ENCODE data around the gene VASH1.

The VASH1 gene

DNA sequence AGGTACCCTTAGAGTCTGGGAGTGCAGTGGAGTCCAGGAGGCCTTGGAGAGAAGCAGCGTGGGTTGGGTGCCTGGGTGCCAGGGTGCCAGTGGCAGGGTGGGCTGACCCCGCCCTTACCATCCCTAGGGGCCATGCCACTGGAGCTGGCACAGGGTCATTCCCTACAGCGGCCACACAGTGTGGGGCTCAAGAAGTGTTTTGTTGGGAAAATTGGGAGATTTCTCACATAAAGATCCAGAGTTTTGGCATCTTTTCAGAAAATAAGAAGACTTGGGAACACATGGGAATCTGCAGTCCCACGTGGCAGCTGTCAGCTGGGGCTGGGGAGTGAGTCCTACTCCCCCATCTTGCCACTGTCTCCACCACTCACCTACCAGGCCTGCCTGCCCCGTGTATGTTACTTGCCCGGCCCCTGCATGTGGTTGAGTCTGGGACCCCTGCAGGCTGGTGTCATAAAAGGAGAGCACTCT, 4.2 kb downstream of the VASH1 start:
- no peaks in the 10 kb centered on the region for H3K9me3 ChIP-seq (ENCODE audit: control extremely low read depth in 1 of 5, control insufficient read depth in 4 of 5, insufficient read depth in 2 of 5, low read depth in 1 of 5, low read length in 4 of 5)
- no peak for DNase-seq
- no peak overlapping the region for H3K4me3 ChIP-seq (ENCODE audit: control insufficient read depth in 1 of 7, extremely low read depth in 1 of 7, insufficient read depth in 4 of 7, low read depth in 2 of 7, low read length in 6 of 7)
- H3K27me3 ChIP-seq (replicated peaks in 2 of 5; ENCODE audit: control insufficient read depth in 4 of 5, insufficient read depth in 5 of 5, low read length in 4 of 5): peaks cover 0 to 22% (median 8%) of the 10 kb centered on the region in 5 experiments
- ChIA-PET POLR2A (no interaction called here), CTCF (interaction anchor here (1.4 to 11.4 kb wide), 4 partner anchors 12 to 54 kb away, joined by 3 to 200 read pairs (median 64); no protein-coding TSS in a partner anchor)
- H3K4me1 ChIP-seq (ENCODE audit: control extremely low read depth in 1 of 4, control insufficient read depth in 4 of 4, insufficient read depth in 4 of 4, low read length in 3 of 4): peaks cover 0 to 53% (median 49%) of the 10 kb centered on the region in 4 experiments
- no peak overlapping the region for H3K27ac ChIP-seq (ENCODE audit: insufficient read depth in 1 of 2, low read depth in 1 of 2, low read length in 2 of 2, poor library complexity in 1 of 2, severe bottlenecking in 2 of 2)
- 100% methylated on average over 3 of the region's 6 CpGs for WGBS (ENCODE audit: insufficient coverage)
- no peaks in the 10 kb centered on the region for H3K36me3 ChIP-seq (ENCODE audit: control insufficient read depth in 4 of 4, insufficient read depth in 4 of 4, low read length in 3 of 4)

DNA sequence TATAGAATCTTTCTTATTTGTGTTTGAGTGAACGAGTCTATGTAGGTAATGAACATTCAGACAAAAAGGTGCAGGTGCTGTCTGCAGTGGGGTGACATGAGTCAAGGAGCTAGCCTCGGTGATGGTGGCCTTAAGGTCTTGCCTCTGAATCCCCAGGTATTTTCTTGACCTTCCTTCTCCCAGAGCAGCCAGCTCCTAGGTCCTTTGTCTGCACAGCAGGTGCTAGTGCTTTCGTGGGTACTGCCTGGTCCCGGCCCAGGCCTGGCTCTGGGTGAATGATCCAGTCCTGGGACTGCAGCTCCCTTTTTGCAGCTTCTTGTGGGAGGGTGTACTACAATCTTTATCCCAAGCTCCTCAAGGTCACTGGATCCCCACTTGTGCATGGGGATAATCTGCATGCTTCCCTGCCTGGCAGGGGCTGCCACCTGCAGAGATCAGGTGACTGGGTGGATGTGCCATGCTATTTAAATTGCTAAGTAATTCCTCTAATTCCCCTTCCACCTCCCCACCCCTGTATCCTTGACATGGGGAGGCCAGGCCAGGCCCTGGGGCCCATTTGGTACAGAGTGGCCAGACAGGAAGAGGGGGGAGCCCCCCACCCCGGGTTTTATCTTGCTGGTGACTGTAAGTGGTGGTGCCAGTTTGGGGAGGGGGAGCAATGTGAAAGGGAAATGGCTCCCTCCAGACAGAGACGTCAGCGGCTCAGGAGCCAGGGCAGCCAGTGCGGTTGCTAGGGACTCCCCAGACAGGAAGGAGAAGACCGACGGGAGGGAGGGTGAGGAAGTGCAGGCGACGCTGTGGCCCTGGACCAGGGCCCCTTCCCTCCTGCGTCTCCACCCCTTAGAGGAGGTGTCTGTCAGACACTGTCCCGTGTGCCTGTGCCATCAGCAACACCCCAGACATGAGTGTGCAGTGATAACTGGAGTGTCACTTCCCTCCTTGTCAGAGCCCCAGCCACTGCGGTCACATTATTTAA, 6.7 kb downstream of the VASH1 start:
- 30% methylated on average over 12 of the region's 15 CpGs for WGBS (ENCODE audit: insufficient coverage)
- ChIA-PET POLR2A (interaction anchor here (0.6 to 1.3 kb wide), 7 partner anchors 9 to 65 kb away, joined by 3 to 9 read pairs (median 3); no protein-coding TSS in a partner anchor), CTCF (interaction anchor here (0.9 to 11.4 kb wide), 6 partner anchors 8 to 56 kb away, joined by 3 to 200 read pairs (median 12); no protein-coding TSS in a partner anchor)
- Histone ChIP-seq H3K9me3 (ENCODE audit: control extremely low read depth in 1 of 5, control insufficient read depth in 4 of 5, insufficient read depth in 2 of 5, low read depth in 1 of 5, low read length in 4 of 5) (no peaks in the 10 kb centered on the region), H3K27ac (ENCODE audit: insufficient read depth in 1 of 2, low read depth in 1 of 2, low read length in 2 of 2, poor library complexity in 1 of 2, severe bottlenecking in 2 of 2) (peak overlapping the region; percentile 50 to 78), H3K36me3 (ENCODE audit: control insufficient read depth in 4 of 4, insufficient read depth in 4 of 4, low read length in 3 of 4) (no peaks in the 10 kb centered on the region), H3K27me3 (replicated peaks in 2 of 5; ENCODE audit: control insufficient read depth in 4 of 5, insufficient read depth in 5 of 5, low read length in 4 of 5) (peaks cover 0 to 3% (median under 1%) of the 10 kb centered on the region in 5 experiments), H3K4me3 (ENCODE audit: control insufficient read depth in 1 of 7, extremely low read depth in 1 of 7, insufficient read depth in 4 of 7, low read depth in 2 of 7, low read length in 6 of 7) (peak overlapping the region in 3 of 7 experiments; percentile 26 to 46 (median 43)), H3K4me1 (ENCODE audit: control extremely low read depth in 1 of 4, control insufficient read depth in 4 of 4, insufficient read depth in 4 of 4, low read length in 3 of 4) (peaks cover under 1 to 54% (median 50%) of the 10 kb centered on the region in 4 experiments)
- DNase-seq: peak; percentile 96 to 100 (median 99)

DNA sequence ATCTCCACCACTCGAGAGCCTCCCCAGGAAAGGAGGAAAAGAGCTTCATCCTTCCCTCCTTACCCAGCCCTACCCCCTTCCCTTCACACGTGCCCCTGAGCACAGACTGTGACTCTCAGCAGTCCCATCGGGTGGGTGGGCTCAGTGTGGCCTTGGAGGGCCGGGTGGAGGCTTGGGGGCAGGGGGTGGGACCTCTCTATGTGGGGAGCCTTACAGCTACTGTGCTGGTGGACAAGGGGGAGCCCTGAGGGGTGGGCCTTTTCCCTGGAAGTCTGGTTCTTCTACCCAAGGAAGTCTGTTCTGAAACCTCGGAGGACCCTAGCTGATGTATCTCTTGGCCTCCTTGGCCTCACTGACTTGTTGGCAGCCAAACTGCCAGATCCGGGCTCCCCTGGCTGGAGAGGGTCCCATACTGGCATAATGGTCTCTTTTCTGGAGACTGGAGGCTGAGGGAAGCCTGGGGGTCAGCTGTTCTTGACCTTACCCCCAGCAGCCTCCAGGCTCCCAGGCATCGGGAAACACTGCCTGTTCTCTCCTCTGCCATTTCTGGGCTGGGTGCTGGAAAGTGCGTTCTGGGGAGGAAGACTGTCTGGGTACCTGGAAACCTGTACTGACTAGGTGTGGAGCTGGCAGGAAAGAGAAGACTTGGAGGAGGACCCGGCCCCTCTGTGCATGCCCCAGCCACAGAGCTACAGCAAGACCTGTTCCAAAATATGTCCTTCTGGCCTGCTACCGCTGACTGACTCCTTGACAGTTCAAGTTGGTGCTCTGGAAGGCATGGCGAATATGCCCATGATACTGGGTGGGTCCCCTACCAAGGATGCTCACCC, 7.6 kb downstream of the VASH1 start:
- Histone ChIP-seq H3K27me3 (replicated peaks in 2 of 5; ENCODE audit: control insufficient read depth in 4 of 5, insufficient read depth in 5 of 5, low read length in 4 of 5) (no peaks in the 10 kb centered on the region), H3K9me3 (ENCODE audit: control extremely low read depth in 1 of 5, control insufficient read depth in 4 of 5, insufficient read depth in 2 of 5, low read depth in 1 of 5, low read length in 4 of 5) (no peaks in the 10 kb centered on the region), H3K27ac (ENCODE audit: insufficient read depth in 1 of 2, low read depth in 1 of 2, low read length in 2 of 2, poor library complexity in 1 of 2, severe bottlenecking in 2 of 2) (peak overlapping the region; percentile 50 to 78), H3K4me3 (ENCODE audit: control insufficient read depth in 1 of 7, extremely low read depth in 1 of 7, insufficient read depth in 4 of 7, low read depth in 2 of 7, low read length in 6 of 7) (peak overlapping the region in 1 of 7 experiments; percentile 43), H3K4me1 (ENCODE audit: control extremely low read depth in 1 of 4, control insufficient read depth in 4 of 4, insufficient read depth in 4 of 4, low read length in 3 of 4) (peaks cover 4 to 64% (median 58%) of the 10 kb centered on the region in 4 experiments), H3K36me3 (ENCODE audit: control insufficient read depth in 4 of 4, insufficient read depth in 4 of 4, low read length in 3 of 4) (no peaks in the 10 kb centered on the region)
- WGBS (ENCODE audit: insufficient coverage): 86% methylated on average over 7 of the region's 11 CpGs
- DNase-seq: no peak
- CTCF ChIA-PET: interaction anchor here (0.9 to 11.4 kb wide), 6 partner anchors 8 to 57 kb away, joined by 3 to 200 read pairs (median 12); no protein-coding TSS in a partner anchor
- POLR2A ChIA-PET: interaction anchor here (0.6 to 1.3 kb wide), 5 partner anchors 8 to 58 kb away, joined by 3 to 9 read pairs (median 3); no protein-coding TSS in a partner anchor

DNA sequence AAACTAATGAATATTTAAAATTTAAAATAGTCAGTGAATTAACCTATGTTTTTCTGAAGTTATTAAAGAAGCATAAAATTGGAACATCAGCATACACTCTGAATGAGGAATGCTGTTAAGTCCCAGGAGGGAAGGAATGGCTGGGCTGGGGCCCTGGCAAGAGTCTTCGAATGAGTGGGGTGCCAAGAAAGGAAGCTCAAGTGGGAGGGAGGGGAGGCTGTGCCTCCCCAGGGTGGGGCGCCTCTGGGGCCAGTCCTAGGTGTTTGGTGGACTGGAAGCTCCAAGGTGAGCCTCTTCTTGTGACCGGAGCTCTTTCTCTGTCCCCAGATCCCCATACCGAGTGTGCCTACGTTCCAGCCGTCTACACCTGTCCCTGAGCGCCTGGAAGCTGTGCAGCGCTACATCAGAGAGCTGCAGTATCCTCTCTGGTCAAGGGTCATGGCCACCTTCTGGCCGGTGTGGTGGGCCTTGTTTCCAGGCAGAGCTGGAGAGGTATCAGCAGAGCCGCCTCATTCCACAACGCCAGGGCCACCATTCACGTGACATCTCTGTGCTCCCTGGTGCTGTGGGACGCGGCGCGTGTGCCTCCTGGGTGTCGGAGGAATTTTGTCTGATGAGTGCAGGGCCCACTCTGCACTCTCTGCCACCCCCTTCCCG, 8.5 kb downstream of the VASH1 start:
- H3K27ac ChIP-seq (ENCODE audit: insufficient read depth in 1 of 2, low read depth in 1 of 2, low read length in 2 of 2, poor library complexity in 1 of 2, severe bottlenecking in 2 of 2): no peak overlapping the region
- H3K36me3 ChIP-seq (ENCODE audit: control insufficient read depth in 4 of 4, insufficient read depth in 4 of 4, low read length in 3 of 4): no peaks in the 10 kb centered on the region
- POLR2A ChIA-PET: interaction anchor here (0.6 to 1.2 kb wide), 2 partner anchors 12 to 78 kb away, joined by 3 to 5 read pairs; no protein-coding TSS in a partner anchor
- peaks cover 4 to 72% (median 64%) of the 10 kb centered on the region in 4 experiments for H3K4me1 ChIP-seq (ENCODE audit: control extremely low read depth in 1 of 4, control insufficient read depth in 4 of 4, insufficient read depth in 4 of 4, low read length in 3 of 4)
- no peak overlapping the region for H3K4me3 ChIP-seq (ENCODE audit: control insufficient read depth in 1 of 7, extremely low read depth in 1 of 7, insufficient read depth in 4 of 7, low read depth in 2 of 7, low read length in 6 of 7)
- DNase-seq: no peak
- H3K9me3 ChIP-seq (ENCODE audit: control extremely low read depth in 1 of 5, control insufficient read depth in 4 of 5, insufficient read depth in 2 of 5, low read depth in 1 of 5, low read length in 4 of 5): no peaks in the 10 kb centered on the region
- H3K27me3 ChIP-seq (replicated peaks in 2 of 5; ENCODE audit: control insufficient read depth in 4 of 5, insufficient read depth in 5 of 5, low read length in 4 of 5): no peaks in the 10 kb centered on the region
- CTCF ChIA-PET: interaction anchor here (0.5 to 11.4 kb wide), 5 partner anchors 14 to 538 kb away, joined by 3 to 200 read pairs (median 4); no protein-coding TSS in a partner anchor
- 91% methylated on average over 16 of the region's 18 CpGs for WGBS (ENCODE audit: insufficient coverage)

DNA sequence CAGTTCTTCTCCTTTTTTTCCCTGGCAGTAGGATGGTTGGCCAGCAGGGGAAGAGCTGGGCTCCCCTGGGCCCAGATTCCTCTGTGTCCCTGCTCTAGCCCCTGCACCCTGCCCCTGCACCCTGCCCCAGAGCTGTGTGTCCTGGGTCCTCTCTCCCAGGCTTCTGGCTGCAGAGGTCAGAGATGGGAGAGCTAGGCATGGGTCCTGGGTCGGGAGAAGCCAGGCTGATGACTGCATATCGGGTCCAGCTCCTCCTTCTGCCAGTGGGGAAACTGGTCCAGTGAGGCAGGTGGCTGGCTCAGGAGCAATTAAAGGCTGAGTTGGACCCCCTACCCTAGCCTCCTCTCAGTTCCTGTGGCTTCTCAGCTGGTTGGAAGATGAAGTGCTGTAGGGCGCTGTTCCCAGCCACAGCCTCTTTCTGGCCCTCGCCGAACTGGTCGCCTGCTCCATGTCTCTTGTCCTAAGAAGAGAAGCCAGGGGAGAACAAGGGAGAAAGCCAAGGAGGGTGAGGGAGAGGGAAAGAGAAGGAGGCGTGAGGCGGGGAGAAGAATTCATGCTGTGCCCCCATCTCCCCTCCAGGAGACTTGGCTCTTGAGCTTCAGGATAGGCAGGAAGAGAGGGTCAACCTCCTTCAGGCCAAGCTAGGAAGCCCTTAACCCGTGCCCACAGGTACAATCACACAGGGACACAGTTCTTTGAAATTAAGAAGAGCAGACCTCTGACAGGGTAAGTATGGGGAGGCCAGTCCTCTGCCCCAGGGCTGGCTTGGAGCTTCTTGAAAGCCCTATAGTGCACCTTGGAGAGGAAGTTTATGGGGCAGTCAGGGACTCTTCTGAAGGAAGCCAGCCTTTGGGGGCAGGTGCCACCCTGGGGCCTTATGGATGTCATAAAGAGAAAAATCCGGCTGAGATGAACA, 9.5 kb downstream of the VASH1 start:
- CTCF ChIA-PET: interaction anchor here (0.5 to 11.4 kb wide), 5 partner anchors 9 to 537 kb away, joined by 3 to 200 read pairs (median 4); partner anchors contain the start of gene VASH1

More for the DNA sequence above, 9.5 kb downstream of the VASH1 start:
- no peak for DNase-seq
- Histone ChIP-seq H3K36me3 (ENCODE audit: control insufficient read depth in 4 of 4, insufficient read depth in 4 of 4, low read length in 3 of 4) (no peaks in the 10 kb centered on the region), H3K27ac (ENCODE audit: insufficient read depth in 1 of 2, low read depth in 1 of 2, low read length in 2 of 2, poor library complexity in 1 of 2, severe bottlenecking in 2 of 2) (no peak overlapping the region), H3K9me3 (ENCODE audit: control extremely low read depth in 1 of 5, control insufficient read depth in 4 of 5, insufficient read depth in 2 of 5, low read depth in 1 of 5, low read length in 4 of 5) (no peaks in the 10 kb centered on the region), H3K4me3 (ENCODE audit: control insufficient read depth in 1 of 7, extremely low read depth in 1 of 7, insufficient read depth in 4 of 7, low read depth in 2 of 7, low read length in 6 of 7) (no peak overlapping the region), H3K4me1 (ENCODE audit: control extremely low read depth in 1 of 4, control insufficient read depth in 4 of 4, insufficient read depth in 4 of 4, low read length in 3 of 4) (peaks cover 4 to 81% (median 63%) of the 10 kb centered on the region in 4 experiments), H3K27me3 (replicated peaks in 2 of 5; ENCODE audit: control insufficient read depth in 4 of 5, insufficient read depth in 5 of 5, low read length in 4 of 5) (no peaks in the 10 kb centered on the region)
- WGBS (ENCODE audit: insufficient coverage): 98% methylated on average over 9 of the region's 10 CpGs
- POLR2A ChIA-PET: interaction anchor here (0.6 kb wide), 1 partner anchor 77 kb away, joined by 5 read pairs; no protein-coding TSS in a partner anchor

Measured in common myeloid progenitor, CD34-positive (primary cell).